Measurements from ENCODE around the gene SNRPD3. TPM values are rescaled to one million over a fixed set of nuclear protein-coding genes. Genes with fewer than 3 reads are reported as not detected.

The SNRPD3 gene
- 100 to 1,000 TPM; 153 to 199 (median 172) TPM for polyA plus RNA-seq (ENCODE audit: insufficient read depth in 1 of 5, insufficient read length in 5 of 5, low replicate concordance in 1 of 5)
- long read RNA-seq, donor 1, transcript SNRPD3-201 (4 exons, 1,763 nt): major isoform, 117 of 245 reads
- long read RNA-seq, donor 1, partial matches to known transcripts: 111 of 245 reads
- long read RNA-seq, donor 1, other reads (novel, unspliced or antisense): 17 of 245 reads
- long read RNA-seq, donor 2, transcript SNRPD3-201 (4 exons, 1,763 nt): major isoform, 84 of 103 reads
- long read RNA-seq, donor 2, partial matches to known transcripts: 11 of 103 reads
- long read RNA-seq, donor 2, other reads (novel, unspliced or antisense): 8 of 103 reads
- long read RNA-seq, donor 3, transcript SNRPD3-201 (4 exons, 1,763 nt): major isoform, 78 of 146 reads
- long read RNA-seq, donor 3, partial matches to known transcripts: 66 of 146 reads
- long read RNA-seq, donor 3, other reads (novel, unspliced or antisense): 0 of 146 reads
- long read RNA-seq, donor 4, transcript SNRPD3-201 (4 exons, 1,763 nt): major isoform, 52 of 104 reads
- long read RNA-seq, donor 4, partial matches to known transcripts: 51 of 104 reads
- long read RNA-seq, donor 4, other reads (novel, unspliced or antisense): 0 of 104 reads
- long read RNA-seq, donor 5, transcript SNRPD3-201 (4 exons, 1,763 nt): major isoform, 141 of 250 reads
- long read RNA-seq, donor 5, partial matches to known transcripts: 98 of 250 reads
- long read RNA-seq, donor 5, other reads (novel, unspliced or antisense): 10 of 250 reads
- long read RNA-seq, donor 6, transcript SNRPD3-201 (4 exons, 1,763 nt): major isoform, 127 of 190 reads
- long read RNA-seq, donor 6, partial matches to known transcripts: 63 of 190 reads
- long read RNA-seq, donor 6, other reads (novel, unspliced or antisense): 0 of 190 reads
- long read RNA-seq, donor 7, transcript SNRPD3-201 (4 exons, 1,763 nt): major isoform, 86 of 119 reads
- long read RNA-seq, donor 7, partial matches to known transcripts: 18 of 119 reads
- long read RNA-seq, donor 7, other reads (novel, unspliced or antisense): 15 of 119 reads
- long read RNA-seq, donor 8, transcript SNRPD3-201 (4 exons, 1,763 nt): major isoform, 33 of 86 reads
- long read RNA-seq, donor 8, partial matches to known transcripts: 53 of 86 reads
- long read RNA-seq, donor 8, other reads (novel, unspliced or antisense): 0 of 86 reads

DNA sequence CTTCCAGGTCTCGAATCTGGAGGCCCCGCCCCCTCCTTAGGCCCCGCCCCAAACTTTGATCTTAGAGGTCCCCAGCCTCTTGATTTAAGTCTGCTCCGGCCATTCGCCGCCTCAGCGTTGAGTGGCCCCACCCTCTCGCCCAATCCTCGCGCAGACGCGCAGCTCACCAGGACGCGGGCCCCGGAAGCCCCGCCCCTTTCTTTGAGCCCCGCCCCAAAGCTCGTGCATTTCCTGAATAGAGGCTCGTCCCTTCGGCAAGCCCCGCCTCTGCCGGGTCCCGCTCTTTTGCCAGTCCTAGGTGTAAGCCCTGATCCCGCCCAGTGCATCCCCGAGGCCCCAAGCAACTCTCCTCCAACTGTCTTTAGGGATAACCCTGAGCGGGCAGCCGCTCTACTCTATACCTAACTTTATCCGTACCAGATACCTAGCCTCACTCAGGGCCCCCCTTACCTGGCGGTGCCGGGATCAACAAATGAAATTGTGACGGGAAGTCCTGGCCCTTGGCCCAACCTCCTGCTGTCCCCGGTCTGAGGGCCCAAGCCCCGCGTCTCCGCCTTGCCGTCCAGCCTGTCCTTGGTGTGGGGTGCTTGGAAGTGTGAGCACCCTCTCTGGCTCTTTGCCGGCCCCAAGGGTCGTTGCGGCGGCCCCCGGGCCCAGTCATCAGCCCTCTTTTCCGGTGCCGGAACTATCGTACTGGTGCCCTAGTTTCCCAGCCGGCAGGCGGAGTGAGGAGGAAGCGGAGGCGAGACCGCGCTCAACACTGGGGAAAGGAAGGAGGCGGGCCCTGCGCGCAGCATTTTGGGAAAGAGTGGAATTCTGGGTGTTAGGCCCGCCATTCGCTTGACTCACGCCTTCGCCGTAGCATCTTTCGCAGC lies at the start of gene SNRPD3:
SNRPD3 (plus strand) TSS at position 835 of the 875 bp plus-strand sequence. CDS start 1,676 bp downstream, outside the sequence.
- peak; percentile 99 for DNase-seq

DNA sequence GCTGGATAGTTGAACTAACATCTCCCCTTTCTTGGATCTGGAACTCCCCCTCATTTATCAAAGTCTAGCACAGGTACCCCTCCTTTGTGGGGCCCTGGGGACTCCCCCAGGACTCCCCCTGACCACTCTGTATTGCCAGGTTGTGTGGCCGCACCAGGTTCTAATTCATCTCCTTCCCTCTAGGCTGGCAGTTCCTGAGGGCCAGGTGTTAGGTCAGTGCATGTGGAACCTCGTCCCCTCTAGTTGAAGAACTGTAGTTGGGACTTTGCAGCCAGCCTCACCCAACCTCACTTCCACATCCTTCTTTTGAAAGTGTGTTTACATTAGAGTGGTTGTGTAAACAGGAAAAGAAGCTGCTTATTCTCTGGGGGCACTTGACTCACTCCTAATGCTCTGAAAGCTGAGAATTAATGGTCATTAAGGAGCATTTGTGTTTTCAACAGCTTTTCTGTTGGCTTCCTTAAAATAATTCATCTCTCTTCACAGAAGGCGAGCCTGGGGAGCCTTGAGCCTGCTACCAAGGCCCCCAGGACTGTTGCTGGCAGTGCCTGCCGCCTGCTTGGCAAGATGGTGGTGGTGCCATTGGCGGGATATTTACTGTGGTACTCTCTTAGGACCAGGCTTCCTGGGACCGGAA lies 48.9 kb upstream of the SNRPD3 start:
- DNase-seq: peak in 1 of 2 donors; percentile 47

DNA sequence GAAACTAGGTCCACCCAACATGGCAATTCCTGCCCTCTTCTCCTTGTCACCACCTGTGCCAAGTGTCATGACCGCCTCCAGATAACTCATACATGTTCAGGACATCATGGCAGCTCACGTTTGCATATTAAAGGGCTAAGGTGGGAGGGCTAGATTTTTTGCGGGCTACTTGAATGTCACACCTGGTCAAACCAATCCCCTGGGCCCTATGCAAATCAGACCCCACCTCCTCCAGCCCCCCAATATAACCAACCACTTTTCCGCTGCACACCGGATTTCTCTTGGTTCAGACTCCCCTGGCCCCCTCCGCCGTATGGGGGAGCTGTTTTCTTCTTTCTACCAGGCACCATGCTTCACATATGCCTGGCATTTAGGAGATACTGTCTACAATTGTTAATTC lies 48.1 kb upstream of the SNRPD3 start:
- no peak for DNase-seq

DNA sequence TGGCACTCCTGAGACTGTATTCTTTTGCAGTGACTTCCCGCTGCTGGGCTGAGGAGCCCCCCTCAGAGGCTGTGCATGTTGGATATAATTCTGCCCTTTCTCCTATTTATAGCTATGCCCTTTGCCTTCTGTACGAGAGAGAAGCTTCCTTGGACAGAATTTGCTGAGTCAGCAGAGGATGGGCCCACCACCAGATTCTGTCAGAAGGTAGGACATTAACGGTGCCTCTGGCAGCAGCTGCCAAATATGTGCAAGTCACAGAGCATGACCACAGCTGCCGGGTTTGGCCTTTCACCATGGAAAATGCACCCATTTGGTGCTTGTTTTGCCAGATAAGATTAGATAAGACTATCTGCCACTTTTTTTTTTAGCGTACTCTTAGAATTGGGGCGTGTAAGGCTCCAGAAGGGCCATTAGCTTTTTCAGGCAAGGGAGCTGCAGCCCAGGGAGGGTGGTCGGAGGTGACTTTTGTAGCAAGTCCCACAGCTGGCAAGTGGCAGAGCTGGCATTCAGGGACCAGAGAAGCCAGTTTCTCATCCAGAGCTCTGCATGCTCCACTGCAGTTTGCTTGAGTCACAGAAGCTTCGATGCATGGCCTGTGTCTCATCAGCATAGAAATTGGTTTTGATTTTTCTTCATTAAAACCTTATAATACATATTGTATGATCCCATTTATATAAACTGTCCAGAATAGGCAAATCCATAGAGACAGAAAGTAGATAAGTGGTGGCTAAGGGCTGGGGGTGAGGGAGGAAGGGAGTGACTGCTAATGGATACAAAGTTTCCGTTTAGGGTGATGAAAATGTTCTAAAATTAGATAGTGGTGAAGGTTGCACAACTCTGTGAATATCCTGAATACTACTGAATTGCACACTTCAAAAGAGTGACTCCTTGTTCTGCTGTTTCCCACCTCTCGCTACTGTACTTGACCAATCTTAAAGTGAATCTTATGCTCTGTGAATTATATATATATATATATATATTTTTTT lies 44.9 kb upstream of the SNRPD3 start:
- DNase-seq: no peak

DNA sequence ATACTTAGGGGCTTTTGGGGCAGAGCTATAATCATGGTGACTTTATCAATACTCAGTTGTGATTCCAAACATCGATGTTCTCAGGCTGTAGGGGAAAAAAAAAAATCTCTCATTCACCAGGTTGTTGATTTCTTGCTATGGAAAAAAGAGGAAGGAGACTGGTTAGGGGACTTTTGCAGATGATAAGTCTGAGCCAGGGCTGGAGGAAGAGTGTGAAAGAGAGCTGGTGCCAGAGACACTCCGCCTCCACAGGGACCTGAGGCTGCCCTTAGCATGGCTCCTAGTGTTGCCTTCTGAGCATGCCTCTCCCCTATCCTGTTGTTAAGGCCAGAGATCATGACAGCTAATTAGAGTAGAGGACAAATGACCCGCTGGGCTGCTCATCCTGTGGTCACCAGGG lies 43.8 kb upstream of the SNRPD3 start:
- no peak for DNase-seq

DNA sequence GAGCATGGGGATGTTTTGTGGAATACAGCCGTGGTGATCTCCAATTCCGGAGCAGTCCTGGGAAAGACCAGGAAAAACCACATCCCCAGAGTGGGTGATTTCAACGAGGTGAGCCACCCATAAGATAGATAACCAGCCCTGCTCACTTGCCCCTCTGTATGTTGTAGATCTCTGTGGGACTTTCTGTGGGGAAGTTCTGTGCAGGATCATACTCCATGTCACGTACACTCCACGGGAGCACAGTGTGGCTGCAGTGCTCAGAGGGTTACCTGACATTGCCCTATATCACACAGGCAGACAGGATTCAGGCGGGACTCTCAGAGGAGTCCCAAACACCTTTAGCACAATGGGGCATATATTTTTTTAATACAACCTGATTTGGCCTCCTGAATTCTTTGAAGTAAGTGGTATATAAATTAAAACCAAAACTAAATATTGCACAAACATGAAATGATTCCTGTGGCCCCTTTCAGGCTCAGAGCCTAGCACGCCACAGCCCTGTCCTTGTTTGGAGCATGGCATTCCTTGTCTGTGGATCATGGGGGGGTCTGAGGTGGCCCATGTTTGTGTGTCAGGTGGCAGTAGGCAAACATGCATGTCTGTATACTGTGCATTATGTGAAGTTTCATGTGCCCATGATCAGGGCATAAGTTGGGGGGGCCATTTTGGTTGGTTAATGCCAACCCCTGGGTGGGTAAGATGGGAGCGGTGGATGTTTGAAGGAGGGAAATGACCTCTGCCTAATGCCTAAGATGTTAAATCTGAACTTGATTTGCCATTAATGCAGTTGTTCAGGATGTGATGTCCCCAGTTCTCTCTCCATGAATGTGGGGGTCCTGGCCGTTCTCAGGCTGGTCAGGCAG lies 42.2 kb upstream of the SNRPD3 start:
- no peak for DNase-seq

DNA sequence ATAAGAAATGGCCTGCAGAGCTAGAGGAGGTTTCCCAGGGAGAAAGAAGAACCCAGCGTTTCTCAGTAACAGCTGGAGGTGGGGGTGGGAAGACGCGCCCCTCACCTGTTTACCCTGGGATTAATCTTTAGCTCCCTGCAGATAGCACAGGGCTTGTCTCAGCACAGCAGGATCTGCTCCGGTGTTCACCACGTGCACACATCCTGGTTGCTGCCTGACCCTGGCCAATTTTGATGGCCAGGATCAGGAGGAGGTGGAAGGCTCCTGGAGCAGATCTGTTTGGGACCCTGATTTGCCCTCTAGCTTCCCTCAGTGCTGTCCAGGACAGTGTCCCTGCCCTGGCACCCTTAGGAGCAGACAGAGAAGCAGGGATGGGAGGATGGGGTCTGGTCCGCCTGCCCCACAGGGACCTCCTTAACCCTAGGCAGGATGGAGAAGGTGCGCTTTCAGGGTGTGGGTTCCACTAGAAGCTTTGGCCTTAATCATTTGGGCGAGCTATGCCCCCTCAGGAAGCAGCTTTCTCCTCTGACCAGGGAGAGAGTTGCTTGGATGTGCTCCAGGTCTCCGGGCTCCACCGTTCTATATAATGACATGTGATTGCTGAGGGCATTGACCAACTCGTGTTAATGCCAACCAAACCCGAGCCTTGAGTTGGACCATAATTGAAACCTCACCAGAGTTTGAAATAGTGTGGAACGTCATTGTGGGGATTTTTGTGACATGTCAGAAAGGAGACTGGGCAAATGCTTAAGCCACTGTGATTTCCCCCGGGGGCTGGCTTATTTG lies 41.4 kb upstream of the SNRPD3 start:
- no peak for DNase-seq

DNA sequence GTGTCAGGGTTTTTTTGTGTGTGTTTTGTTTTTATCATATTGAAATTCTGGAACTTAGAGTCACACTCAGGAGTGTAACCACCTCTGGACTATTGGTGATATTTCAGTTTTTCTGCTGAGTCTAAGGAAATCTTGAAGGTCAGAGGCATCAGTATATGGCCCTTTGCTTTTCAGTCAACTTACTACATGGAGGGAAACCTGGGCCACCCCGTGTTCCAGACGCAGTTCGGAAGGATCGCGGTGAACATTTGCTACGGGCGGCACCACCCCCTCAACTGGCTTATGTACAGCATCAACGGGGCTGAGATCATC lies 40.8 kb upstream of the SNRPD3 start:
- DNase-seq: no peak

DNA sequence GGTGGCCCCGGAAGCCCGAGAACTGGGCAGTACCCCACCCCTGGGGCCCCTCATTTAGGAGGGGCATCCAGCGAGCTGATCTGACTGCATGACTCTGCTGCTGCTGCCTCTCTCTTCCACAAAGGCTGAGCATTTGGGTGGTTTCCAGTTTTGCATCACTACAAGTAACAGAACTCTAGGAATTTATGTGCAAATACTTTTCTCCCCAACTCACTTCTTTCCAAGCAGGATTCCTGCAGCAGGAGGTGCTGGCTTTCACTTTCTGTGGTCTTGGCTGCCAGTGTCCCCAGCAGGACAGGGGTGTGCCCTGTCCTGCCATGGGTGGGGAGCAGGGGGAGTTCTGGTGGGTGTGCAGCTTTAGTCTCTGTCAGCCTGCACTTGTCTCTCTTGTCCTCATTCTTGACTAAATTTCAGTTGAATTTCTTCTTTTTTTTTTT lies 39.5 kb upstream of the SNRPD3 start:
- peak; percentile 58 to 60 for DNase-seq

DNA sequence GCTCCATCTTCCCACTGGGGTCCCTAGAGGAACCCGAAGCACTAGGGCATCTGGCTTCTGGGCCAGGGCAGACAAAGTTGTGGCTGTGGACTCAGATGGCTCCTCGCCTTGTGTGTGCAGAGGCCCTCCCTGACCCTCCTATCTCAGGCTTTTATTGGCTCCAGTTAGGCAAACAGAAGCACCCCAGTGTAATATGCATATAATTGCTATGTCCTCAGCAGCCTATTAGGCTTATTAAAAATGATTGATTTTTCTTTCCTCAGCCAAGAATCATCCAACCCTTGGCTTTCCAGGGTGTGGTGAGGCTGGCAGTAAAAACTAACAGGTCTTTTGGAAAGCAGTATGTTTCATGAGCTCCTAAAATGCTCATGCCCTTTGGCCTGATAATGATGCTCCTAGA lies 38.4 kb upstream of the SNRPD3 start:
- no peak for DNase-seq

DNA sequence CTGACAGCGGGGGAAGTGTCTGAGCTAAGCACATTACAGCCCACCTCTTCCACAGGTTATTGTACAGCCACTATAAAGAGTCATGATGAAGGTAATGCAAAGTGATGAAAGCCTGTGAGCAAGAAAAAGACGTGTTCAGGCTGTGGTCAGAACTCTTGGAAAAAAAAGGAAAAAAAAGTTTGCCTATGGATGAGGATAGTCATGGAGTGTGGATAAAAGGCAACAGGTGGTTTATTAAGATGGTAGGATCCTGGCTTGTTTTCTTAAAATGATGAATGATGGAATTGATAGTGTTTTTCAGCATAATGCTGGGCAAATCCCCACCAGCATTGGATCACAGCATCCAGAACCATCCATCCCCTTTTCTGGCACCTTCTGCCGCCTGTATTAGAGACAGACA lies 37.6 kb upstream of the SNRPD3 start:
- no peak for DNase-seq

DNA sequence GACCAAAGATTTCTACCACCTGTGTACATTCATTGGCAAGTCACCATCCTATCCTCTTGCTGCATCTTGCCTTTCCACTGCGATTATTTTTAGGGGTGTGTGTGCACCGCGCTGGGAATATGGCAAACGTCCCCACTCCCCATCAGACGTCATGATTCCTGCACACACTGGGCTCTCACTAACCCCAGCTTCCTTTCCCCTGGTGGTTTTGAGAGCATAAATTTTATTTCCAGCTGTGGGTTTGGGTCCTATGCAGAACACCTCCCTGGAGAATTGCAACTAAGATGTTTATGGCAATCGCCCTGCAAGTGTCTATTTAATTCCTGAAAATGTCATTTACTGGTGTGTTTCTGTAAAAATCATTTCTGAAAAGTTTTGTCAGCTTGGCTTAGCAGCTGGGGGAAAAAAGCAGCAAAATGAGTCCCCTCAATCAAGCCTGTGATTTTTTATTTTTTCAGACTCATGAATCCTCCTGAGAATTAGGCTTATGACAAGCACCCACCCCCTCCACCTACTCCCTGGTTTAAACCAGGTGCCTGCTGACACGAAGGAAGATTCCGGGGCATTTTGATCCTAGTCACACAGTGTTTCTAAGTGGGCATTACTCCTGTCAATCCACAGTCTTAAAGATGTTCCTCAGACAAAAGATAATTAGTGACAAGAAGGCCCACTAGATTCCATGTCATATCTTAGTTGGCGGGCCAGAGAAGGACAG lies 36.9 kb upstream of the SNRPD3 start:
- no peak for DNase-seq

DNA sequence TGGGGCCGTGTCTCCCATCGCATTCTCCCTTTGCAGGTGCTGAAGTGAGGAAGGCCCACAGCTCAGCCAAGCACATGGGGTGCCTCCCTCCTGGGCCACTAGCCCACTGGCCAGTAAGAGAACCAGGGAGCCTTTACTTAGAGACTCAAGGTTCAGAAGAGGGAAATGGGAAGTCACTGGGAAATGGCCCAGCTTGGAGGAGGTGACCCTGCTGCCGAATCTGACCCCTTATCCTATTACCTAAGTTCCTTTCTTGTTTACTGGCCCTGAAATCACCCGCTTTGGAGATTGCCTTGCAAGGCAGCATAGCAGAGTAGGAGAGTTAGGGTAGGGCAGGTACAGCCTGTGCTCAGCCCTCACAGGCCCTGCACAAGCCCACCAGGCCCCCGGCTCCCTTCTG lies 36.3 kb upstream of the SNRPD3 start:
- no peak for DNase-seq

DNA sequence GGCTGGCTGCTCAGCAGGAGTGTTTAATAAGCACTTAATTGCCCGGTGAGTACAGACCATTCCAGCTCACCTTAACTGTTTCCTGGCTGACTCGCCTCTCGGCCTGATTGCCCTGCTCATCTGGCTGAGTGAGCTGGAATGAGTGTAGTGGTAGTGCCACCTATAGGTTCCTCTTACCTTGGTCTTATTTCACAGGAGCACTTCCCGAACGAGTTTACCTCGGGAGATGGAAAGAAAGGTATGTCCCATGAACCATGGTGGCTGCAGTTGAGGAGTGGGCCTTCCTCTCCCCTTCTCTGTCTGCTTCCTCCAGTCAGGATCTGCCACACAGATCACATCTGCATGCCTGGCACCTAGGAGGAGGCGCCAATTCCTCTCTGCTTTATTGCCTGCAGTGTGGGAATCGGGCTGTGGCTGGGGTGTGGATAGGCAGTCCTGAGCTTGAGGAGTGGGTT lies 34.0 kb upstream of the SNRPD3 start:
- DNase-seq: peak in 1 of 2 donors; percentile 63

DNA sequence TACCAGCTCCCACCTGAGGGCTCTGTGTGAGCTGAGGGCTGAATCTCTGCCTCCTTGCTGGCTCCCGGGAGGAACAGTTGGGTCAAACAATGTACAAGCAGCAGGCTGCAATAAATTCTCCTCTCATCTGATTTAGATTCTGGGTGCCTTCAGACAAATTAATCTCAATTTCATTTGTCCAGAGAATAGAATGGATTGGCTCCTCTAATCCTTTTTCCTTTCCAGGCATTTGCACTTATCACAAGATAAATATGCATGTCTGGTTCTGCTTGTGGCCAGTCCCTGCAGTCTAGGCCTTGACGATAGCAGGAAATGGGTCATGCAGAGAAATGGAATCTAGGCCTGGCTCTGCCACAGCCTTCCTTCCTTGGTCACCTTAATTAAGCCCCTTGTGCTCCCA lies 31.9 kb upstream of the SNRPD3 start:
- no peak for DNase-seq

DNA sequence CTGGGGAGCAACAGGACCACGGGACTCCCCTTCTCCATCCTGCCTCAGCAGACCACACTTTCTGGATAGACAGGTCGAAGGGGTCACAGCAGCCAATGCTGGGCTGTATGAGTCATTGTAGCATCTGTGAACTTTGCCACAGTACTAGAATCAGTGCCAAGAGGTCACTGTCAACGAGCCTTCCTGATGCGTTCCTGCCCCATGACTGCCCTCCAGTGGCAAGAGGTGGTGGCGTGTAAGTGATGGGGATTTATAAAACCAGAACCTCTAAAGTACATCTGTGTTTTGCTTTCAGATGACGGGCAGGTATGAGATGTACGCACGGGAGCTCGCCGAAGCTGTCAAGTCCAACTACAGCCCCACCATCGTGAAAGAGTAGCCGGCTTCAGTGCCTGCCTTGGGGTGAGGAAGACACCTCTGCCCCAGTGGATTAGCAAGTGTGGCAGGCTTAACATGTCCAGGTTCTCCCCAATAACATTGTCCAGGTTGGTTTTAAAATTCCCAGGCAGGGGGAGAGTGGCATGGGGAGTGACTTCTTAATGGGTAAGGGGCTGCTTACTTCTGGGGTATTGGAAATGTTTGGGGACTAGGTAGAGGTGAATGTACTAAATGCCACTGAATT lies 30.3 kb upstream of the SNRPD3 start:
- DNase-seq: peak in 1 of 2 donors; percentile 60

Data from right lung (tissue), 10 donors.